Activated naive CD8-positive, alpha-beta T cell treated with anti-CD3 and anti-CD28 coated beads, Interleukin-2, amount 50 U/mL, for 24 hours (primary cell): ENCODE data around the gene ICAM1.

ENCODE experiments used
- ATAC-seq: fragments of 150-1000 bp; cut with Tn5 transposase; one replicate; pipeline ENCODE4 v1.10.0; 2021
- DNase-seq: peaks from one replicate; pipeline ENCODE4 v3.0.0; 2021
- H3K27ac Mint-ChIP-seq: one replicate; pipeline ENCODE4 v1.8.0; 2021; ENCODE audit warnings: mild to moderate bottlenecking, mixed read lengths
- H3K27me3 Mint-ChIP-seq: one replicate; pipeline ENCODE4 v1.8.0; 2021; ENCODE audit warnings: mixed read lengths
- H3K36me3 Mint-ChIP-seq: one replicate; pipeline ENCODE4 v1.8.0; 2021; ENCODE audit warnings: low read depth, mixed read lengths
- H3K4me1 Mint-ChIP-seq: one replicate; pipeline ENCODE4 v1.8.0; 2021; ENCODE audit warnings: mixed read lengths
- H3K4me3 Mint-ChIP-seq: one replicate; pipeline ENCODE4 v1.8.0; 2021; ENCODE audit warnings: mild to moderate bottlenecking, moderate library complexity, mixed read lengths
- H3K9me3 Mint-ChIP-seq: one replicate; pipeline ENCODE4 v1.8.0; 2021; ENCODE audit warnings: mixed read lengths

The ICAM1 gene

GRCh38 chr19:10256551-10256950 lies 14.4 kb upstream of the ICAM1 start:
- Mint-ChIP-seq H3K4me1 (peaks cover 53% of the 10 kb centered on the region), H3K27ac (no peak overlapping the region), H3K36me3 (peaks cover 54% of the 10 kb centered on the region), H3K9me3 (no peaks in the 10 kb centered on the region), H3K4me3 (no peak overlapping the region), H3K27me3 (no peaks in the 10 kb centered on the region)
- ATAC-seq (no peak), DNase-seq (no peak)

DNA sequence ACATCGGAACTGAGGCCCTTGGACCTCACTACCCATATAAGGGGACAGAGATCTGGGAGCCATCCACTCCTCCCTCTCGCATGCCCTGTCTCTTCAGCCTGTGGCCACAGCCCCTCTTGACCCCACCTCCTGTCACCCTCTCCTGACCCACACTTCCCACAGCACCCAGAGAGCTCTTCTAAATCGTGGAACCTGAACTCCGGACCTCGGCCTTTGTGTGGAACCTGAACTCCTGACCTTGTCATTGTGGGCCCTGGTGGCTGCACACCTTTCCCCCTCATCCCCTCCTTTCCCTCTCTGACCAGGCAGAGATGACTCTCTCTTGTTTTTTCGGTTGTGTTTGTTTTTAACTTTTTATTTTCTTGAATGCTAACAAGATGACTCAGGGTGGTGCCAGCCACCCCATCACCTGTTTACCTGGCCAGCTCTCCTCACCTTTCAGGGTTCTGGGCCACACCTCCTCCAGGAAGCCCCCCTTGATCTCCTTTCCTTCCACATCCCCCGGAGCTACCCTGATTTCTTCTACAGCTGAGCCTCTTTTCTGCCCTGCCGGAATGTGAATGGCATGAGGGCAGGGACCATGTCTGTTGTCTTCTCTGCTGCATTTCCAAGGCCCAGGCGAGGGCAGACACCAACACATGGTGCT lies 13.8 kb upstream of the ICAM1 start:
- Mint-ChIP-seq H3K36me3 (peaks cover 52% of the 10 kb centered on the region), H3K27ac (peak overlapping the region; percentile 35)

DNA sequence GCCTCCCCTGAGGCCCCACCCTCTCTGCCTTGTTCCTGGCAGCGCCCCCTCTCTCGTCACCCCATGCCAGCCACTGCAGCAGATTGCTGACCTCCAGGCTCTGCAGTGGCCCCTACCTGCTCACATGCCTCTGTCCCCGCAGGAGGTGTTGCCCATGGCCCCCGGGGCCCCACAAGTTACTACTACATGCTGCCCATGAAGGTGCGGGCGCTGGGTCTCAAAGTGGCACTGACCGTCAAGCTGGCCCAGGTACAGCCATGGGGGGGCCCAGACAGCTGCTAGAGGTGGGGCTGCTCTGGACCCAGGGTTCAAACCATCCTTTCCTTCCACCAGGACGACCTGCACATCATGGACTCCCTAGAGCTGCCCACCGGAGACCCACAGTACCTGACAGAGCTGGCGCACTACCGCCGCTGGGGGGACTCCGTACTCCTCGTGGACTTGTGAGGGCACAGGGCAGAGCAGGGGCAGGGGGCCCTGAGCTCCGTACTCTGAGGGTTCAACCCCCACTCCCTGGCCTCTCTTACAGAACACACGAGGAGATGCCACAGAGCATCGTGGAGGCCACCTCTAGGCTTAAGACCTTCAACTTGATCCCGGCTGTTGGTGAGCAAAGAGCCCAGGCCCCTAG lies 12.7 kb upstream of the ICAM1 start:
- peaks cover 47% of the 10 kb centered on the region for H3K4me1 Mint-ChIP-seq
- H3K36me3 Mint-ChIP-seq, result peaks cover 44% of the 10 kb centered on the region

More for the DNA sequence above, 13.8 kb upstream of the ICAM1 start:
- H3K4me3 Mint-ChIP-seq, result no peak overlapping the region
- peaks cover 52% of the 10 kb centered on the region for H3K4me1 Mint-ChIP-seq
- no peaks in the 10 kb centered on the region for H3K27me3 Mint-ChIP-seq
- ATAC-seq, result no peak
- no peak for DNase-seq
- H3K9me3 Mint-ChIP-seq, result no peaks in the 10 kb centered on the region

DNA sequence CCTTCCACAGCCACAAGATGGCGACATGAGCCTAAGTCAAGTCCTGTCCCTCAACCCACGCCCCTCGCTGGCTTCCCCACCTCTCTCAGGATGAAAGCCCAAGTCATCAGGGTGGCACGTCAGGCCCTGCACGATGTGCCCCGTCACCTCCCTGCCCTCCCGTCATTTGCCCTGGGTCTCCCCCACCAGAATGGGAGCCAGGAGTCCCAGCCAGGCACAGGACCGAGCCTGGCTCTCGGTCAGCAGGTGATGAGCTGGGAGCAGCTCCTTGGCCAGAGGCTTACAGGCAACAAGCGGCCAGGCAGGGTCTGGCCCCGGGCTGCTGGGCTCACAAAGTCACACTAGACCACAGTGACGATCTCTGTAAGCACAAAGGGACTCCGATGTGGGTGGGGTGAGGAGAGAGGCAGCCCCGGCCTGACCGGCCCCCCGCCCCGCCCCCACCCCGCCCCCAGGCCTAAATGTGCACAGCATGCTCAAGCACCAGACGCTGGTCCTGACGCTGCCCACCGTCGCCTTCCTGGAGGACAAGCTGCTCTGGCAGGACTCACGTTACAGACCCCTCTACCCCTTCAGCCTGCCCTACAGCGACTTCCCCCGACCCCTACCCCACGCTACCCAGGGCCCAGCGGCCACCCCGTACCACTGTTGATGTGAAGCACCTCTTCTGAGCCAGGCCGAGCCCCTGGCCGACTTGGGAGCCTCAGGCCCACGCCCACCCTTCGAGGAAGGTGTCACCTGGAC lies 11.6 kb upstream of the ICAM1 start:
- Mint-ChIP-seq H3K4me1 (peaks cover 38% of the 10 kb centered on the region), H3K4me3 (peak overlapping the region; percentile 14), H3K27ac (peak overlapping the region; percentile 86), H3K27me3 (no peaks in the 10 kb centered on the region), H3K9me3 (no peaks in the 10 kb centered on the region), H3K36me3 (peaks cover 37% of the 10 kb centered on the region)
- ATAC-seq (peak; percentile 70), DNase-seq (peak; percentile 94)

More for the DNA sequence above, 12.7 kb upstream of the ICAM1 start:
- no peaks in the 10 kb centered on the region for H3K9me3 Mint-ChIP-seq
- no peak overlapping the region for H3K27ac Mint-ChIP-seq
- no peaks in the 10 kb centered on the region for H3K27me3 Mint-ChIP-seq
- ATAC-seq, result no peak
- DNase-seq, result no peak
- no peak overlapping the region for H3K4me3 Mint-ChIP-seq

DNA sequence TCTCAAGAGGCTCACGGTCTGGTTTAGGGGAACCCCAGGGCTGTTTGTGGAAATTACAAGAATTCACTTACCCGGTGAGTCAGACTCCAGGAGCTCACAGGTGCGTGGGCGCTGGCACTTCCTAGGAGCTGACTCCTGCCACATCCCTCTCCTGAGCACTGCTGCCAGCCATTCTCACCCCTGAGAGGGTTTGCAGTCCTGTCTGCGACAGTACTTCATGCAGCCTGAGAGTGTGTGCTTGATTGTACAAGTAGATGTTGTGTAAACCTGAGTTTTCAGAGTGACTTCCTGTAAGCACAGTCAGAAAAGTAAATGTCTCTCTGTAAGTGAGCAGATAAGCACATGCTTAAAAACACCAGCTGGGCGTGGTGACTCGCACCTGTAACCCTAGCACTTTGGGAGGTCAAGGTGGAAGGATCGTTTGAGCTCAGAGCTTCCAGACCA lies 10.8 kb upstream of the ICAM1 start:
- peak overlapping the region; percentile 86 for H3K27ac Mint-ChIP-seq

GRCh38 chr19:10262771-10263170 lies 8.1 kb upstream of the ICAM1 start:
- Mint-ChIP-seq H3K4me1 (peaks cover 29% of the 10 kb centered on the region), H3K4me3 (no peak overlapping the region), H3K27me3 (no peaks in the 10 kb centered on the region), H3K27ac (no peak overlapping the region), H3K9me3 (no peaks in the 10 kb centered on the region), H3K36me3 (peaks cover 11% of the 10 kb centered on the region)
- ATAC-seq, result no peak
- no peak for DNase-seq

More for the DNA sequence above, 10.8 kb upstream of the ICAM1 start:
- Mint-ChIP-seq H3K27me3 (no peaks in the 10 kb centered on the region), H3K9me3 (no peaks in the 10 kb centered on the region), H3K4me1 (peaks cover 36% of the 10 kb centered on the region), H3K36me3 (peaks cover 29% of the 10 kb centered on the region), H3K4me3 (peak overlapping the region; percentile 3)
- DNase-seq (peak; percentile 69), ATAC-seq (peak; percentile 77)

- H3K4me3 Mint-ChIP-seq, result no peak overlapping the region
- no peaks in the 10 kb centered on the region for H3K9me3 Mint-ChIP-seq
- no peak overlapping the region for H3K27ac Mint-ChIP-seq
- H3K36me3 Mint-ChIP-seq, result peaks cover under 1% of the 10 kb centered on the region
- DNase-seq, result no peak
- peaks cover 22% of the 10 kb centered on the region for H3K4me1 Mint-ChIP-seq
- H3K27me3 Mint-ChIP-seq, result no peaks in the 10 kb centered on the region
- no peak for ATAC-seq
Measured at GRCh38 chr19:10266706-10267105, 4.2 kb upstream of the ICAM1 start.

DNA sequence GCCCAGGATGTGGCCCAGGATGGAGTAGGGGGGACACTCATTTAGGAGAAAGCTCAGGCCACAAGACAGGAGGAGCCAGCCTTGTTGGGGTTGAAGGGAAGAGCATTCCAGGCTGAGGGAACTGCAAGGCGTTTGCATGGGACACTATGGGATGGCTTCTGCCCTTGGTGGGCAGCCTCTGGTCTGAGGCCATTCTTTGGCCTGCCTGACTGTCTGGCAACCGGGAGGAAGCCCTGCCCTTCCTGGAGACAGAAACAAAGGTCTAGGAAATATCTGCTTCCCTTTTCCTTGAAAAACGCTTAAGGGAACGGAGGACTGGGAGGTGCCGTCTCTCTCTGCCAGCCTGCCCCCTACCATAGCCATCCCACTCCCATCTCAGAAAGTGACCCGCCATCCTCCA lies 2.8 kb upstream of the ICAM1 start:
- H3K9me3 Mint-ChIP-seq, result no peaks in the 10 kb centered on the region
- no peak overlapping the region for H3K4me3 Mint-ChIP-seq
- H3K27me3 Mint-ChIP-seq, result no peaks in the 10 kb centered on the region
- H3K36me3 Mint-ChIP-seq, result peaks cover 8% of the 10 kb centered on the region
- DNase-seq, result no peak
- H3K4me1 Mint-ChIP-seq, result peaks cover 33% of the 10 kb centered on the region
- ATAC-seq, result no peak
- no peak overlapping the region for H3K27ac Mint-ChIP-seq

DNA sequence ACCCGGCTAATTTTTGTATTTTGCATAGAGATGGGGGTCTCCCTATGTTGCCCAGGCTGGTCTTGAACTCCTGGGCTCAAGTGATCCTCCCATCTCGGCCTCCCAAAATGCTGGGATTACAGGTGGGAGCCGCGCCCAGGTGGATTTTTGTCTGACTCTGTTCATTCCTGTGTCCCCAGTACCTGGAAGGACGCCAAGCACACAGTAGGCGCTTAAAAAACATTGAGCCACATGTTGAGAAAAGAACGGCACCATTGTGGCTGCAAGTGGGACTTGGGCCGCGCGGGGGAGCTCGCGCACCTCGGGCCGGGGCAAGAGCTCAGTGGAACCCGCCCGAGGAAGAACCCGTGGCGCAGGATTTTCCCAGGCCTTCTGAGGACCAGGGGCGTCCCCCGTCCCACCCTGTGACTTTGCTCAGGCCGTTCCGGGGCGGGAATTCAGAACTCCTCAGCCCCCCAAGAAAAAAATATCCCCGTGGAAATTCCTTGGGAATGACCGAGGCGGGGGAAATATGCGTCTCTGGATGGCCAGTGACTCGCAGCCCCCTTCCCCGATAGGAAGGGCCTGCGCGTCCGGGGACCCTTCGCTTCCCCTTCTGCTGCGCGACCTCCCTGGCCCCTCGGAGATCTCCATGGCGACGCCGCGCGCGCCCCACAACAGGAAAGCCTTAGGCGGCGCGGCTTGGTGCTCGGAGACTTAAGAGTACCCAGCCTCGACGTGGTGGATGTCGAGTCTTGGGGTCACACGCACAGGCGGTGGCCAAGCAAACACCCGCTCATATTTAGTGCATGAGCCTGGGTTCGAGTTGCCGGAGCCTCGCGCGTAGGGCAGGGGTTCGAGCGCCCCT lies 1.4 kb upstream of the ICAM1 start:
- ATAC-seq (peak; percentile 65), DNase-seq (peak; percentile 94)
- no peaks in the 10 kb centered on the region for H3K27me3 Mint-ChIP-seq
- no peaks in the 10 kb centered on the region for H3K9me3 Mint-ChIP-seq
- H3K4me3 Mint-ChIP-seq, result peak overlapping the region; percentile 85
- H3K36me3 Mint-ChIP-seq, result peaks cover 13% of the 10 kb centered on the region
- peaks cover 37% of the 10 kb centered on the region for H3K4me1 Mint-ChIP-seq
- peak overlapping the region; percentile 89 for H3K27ac Mint-ChIP-seq

DNA sequence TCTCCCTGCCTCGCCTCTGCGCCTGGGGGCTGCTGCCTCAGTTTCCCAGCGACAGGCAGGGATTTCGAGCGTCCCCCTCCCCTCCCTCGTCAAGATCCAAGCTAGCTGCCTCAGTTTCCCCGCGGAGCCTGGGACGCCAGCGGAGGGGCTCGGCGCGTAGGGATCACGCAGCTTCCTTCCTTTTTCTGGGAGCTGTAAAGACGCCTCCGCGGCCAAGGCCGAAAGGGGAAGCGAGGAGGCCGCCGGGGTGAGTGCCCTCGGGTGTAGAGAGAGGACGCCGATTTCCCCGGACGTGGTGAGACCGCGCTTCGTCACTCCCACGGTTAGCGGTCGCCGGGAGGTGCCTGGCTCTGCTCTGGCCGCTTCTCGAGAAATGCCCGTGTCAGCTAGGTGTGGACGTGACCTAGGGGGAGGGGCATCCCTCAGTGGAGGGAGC lies 722 bp upstream of the ICAM1 start:
- DNase-seq, result peak; percentile 87
- peak; percentile 73 for ATAC-seq
- Mint-ChIP-seq H3K4me1 (peaks cover 43% of the 10 kb centered on the region), H3K27ac (peak overlapping the region; percentile 89), H3K9me3 (no peaks in the 10 kb centered on the region), H3K36me3 (peaks cover 19% of the 10 kb centered on the region), H3K27me3 (no peaks in the 10 kb centered on the region), H3K4me3 (peak overlapping the region; percentile 85)

DNA sequence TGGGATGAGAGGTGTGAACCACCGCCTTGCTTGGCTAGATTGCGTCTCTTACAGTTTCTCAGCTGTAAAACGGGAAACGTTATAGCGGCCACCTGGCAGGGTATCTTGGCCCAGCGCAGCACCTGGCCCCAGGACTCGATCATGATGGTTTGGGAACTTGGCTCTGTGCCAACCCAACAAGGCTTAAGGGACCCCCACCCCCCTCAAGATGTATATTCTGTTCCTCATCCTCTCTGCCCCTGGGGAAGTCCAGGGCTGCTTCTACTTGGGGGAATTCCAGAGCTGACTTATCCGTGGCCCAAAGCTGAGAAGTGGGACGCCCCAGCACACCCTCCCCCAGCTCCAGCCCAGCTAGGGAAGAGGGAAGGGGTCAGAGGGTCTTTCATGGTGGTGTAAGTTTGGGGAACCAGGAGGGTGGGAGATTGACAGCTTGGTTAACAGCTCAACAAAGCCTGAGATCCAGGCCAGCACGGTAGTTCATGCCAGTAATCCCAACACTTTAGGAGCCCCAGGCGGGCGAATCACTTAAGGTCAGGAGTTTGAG lies 695 bp downstream of the ICAM1 start:
- H3K27ac Mint-ChIP-seq, result peak overlapping the region; percentile 89
- no peaks in the 10 kb centered on the region for H3K9me3 Mint-ChIP-seq
- no peaks in the 10 kb centered on the region for H3K27me3 Mint-ChIP-seq
- ATAC-seq (no peak), DNase-seq (peak; percentile 57)
- peak overlapping the region; percentile 85 for H3K4me3 Mint-ChIP-seq
- H3K36me3 Mint-ChIP-seq, result peaks cover 22% of the 10 kb centered on the region
- H3K4me1 Mint-ChIP-seq, result peaks cover 45% of the 10 kb centered on the region

GRCh38 chr19:10274589-10274988 lies 3.7 kb downstream of the ICAM1 start:
- DNase-seq (no peak), ATAC-seq (no peak)
- Mint-ChIP-seq H3K4me1 (peaks cover 55% of the 10 kb centered on the region), H3K4me3 (peak overlapping the region; percentile 33), H3K27ac (no peak overlapping the region), H3K27me3 (no peaks in the 10 kb centered on the region), H3K9me3 (no peaks in the 10 kb centered on the region), H3K36me3 (peaks cover 38% of the 10 kb centered on the region)

DNA sequence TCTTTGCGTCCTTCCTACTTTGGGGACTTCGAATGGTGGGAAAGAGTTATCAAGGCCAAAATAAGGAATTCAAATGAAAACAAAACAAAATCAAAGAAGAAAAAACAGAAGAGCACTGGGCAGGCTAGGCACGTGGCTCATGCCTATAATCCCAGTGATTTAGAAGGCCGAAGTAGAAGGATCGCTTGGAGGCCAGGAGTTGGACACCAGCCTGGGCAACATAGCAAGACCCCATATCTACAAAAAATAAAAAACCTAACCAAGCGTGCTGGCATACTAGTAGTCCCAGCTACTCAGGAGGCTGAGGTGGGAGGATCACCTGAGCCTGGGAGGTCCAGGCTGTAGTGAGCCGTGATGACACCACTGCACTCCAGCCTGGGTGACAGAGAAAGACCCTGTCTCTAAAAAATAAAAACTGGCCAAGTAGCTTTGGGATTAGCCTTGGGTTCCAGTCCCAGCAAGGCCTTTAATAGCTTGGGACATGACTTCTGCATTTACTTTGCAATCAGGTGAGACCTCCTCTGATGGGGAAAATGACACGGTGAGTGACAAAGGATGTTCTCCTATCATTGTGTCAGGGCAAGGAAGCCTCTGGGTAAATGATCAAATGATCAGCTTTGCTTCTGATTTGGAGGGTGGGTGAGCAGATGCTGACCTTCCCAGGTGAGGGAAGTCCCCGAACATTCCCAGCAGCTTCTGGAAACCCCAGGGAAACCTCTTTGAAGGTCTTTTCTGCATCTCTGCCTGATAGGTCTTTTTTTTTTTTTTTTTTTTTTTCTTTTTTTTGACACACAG lies 7.1 kb downstream of the ICAM1 start:
- peaks cover 31% of the 10 kb centered on the region for H3K4me1 Mint-ChIP-seq
- no peak for DNase-seq
- H3K27ac Mint-ChIP-seq, result no peak overlapping the region
- no peak for ATAC-seq
- H3K9me3 Mint-ChIP-seq, result no peaks in the 10 kb centered on the region
- H3K27me3 Mint-ChIP-seq, result no peaks in the 10 kb centered on the region
- H3K4me3 Mint-ChIP-seq, result no peak overlapping the region
- peaks cover 42% of the 10 kb centered on the region for H3K36me3 Mint-ChIP-seq
